Ishikawa (cell line): ENCODE data around the gene DPYD.

Experiments used
- CEBPB ChIP-seq: IDR thresholded peaks from 2 replicates; pipeline ENCODE4 v1.6.1; 2012
- CREB1 ChIP-seq: IDR thresholded peaks from 2 replicates; pipeline ENCODE4 v1.6.1; 2012; ENCODE audit warnings: low read depth
- EGR1 ChIP-seq: IDR thresholded peaks from 2 replicates; pipeline ENCODE4 v1.6.1; 2012
- EP300 ChIP-seq: IDR thresholded peaks from 2 replicates; pipeline ENCODE4 v1.6.1; 2012; ENCODE audit warnings: borderline replicate concordance
- FOXM1 ChIP-seq: IDR thresholded peaks from 2 replicates; pipeline ENCODE4 v1.6.1; 2012; ENCODE audit warnings: low read depth, borderline replicate concordance
- NFIC ChIP-seq: IDR thresholded peaks from 2 replicates; pipeline ENCODE4 v1.6.1; 2012
- RAD21 ChIP-seq: IDR thresholded peaks from 2 replicates; pipeline ENCODE4 v1.6.1; 2012; ENCODE audit warnings: low read depth
- TAF1 ChIP-seq: IDR thresholded peaks from 2 replicates; pipeline ENCODE4 v1.6.1; 2012; ENCODE audit warnings: low read depth, mild to moderate bottlenecking
- TCF12 ChIP-seq: IDR thresholded peaks from 2 replicates; pipeline ENCODE4 v1.6.1; 2012; ENCODE audit warnings: low read depth
- TEAD4 ChIP-seq: IDR thresholded peaks from 2 replicates; pipeline ENCODE4 v1.6.1; 2012
- YY1 ChIP-seq: IDR thresholded peaks from 2 replicates; pipeline ENCODE4 v1.6.1; 2012; ENCODE audit warnings: low read depth
- ZBTB7A ChIP-seq: IDR thresholded peaks from 2 replicates; pipeline ENCODE4 v1.6.1; 2012; ENCODE audit warnings: low read depth
- TF ChIP-seq, protein P1 (sequence below): IDR thresholded peaks from 2 replicates; pipeline ENCODE4 v1.6.1; 2012
- TF ChIP-seq, protein P2 (sequence below): IDR thresholded peaks from 2 replicates; pipeline ENCODE4 v1.6.1; 2012; ENCODE audit warnings: low read depth, mild to moderate bottlenecking
- TF ChIP-seq, protein P3 (sequence below): IDR thresholded peaks from 2 replicates; pipeline ENCODE4 v1.6.1; 2012

Gene DPYD

DNA sequence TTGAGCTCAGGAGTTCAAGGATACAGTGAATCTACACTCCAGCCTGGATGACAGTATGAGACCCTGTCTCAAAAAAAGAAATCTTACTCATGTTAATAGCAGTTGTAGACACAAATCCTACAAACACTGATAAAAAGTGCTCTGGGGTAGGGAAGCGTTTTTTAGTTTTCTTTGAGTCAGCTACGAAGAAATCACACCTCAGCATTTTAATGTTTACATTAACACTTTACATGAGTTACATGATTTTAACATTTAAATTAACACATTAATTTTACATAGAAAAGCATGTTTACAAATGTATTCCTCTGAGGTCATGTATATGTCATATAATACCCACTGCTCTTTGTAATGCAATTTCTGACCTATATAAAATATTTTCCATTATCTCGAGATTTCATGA lies 419.2 kb downstream of the DPYD start:
- TF ChIP-seq EGR1 (no peak), RAD21 (no peak), ZBTB7A (no peak), TCF12 (no peak), TAF1 (no peak), FOXM1 (no peak), NFIC (no peak), CEBPB (no peak), EP300 (no peak), CREB1 (no peak), TEAD4 (no peak), YY1 (no peak)
- TF ChIP-seq, protein P1, sequence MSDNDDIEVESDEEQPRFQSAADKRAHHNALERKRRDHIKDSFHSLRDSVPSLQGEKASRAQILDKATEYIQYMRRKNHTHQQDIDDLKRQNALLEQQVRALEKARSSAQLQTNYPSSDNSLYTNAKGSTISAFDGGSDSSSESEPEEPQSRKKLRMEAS: no peak
- TF ChIP-seq, protein P2, sequence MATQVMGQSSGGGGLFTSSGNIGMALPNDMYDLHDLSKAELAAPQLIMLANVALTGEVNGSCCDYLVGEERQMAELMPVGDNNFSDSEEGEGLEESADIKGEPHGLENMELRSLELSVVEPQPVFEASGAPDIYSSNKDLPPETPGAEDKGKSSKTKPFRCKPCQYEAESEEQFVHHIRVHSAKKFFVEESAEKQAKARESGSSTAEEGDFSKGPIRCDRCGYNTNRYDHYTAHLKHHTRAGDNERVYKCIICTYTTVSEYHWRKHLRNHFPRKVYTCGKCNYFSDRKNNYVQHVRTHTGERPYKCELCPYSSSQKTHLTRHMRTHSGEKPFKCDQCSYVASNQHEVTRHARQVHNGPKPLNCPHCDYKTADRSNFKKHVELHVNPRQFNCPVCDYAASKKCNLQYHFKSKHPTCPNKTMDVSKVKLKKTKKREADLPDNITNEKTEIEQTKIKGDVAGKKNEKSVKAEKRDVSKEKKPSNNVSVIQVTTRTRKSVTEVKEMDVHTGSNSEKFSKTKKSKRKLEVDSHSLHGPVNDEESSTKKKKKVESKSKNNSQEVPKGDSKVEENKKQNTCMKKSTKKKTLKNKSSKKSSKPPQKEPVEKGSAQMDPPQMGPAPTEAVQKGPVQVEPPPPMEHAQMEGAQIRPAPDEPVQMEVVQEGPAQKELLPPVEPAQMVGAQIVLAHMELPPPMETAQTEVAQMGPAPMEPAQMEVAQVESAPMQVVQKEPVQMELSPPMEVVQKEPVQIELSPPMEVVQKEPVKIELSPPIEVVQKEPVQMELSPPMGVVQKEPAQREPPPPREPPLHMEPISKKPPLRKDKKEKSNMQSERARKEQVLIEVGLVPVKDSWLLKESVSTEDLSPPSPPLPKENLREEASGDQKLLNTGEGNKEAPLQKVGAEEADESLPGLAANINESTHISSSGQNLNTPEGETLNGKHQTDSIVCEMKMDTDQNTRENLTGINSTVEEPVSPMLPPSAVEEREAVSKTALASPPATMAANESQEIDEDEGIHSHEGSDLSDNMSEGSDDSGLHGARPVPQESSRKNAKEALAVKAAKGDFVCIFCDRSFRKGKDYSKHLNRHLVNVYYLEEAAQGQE: no peak
- TF ChIP-seq, protein P3, sequence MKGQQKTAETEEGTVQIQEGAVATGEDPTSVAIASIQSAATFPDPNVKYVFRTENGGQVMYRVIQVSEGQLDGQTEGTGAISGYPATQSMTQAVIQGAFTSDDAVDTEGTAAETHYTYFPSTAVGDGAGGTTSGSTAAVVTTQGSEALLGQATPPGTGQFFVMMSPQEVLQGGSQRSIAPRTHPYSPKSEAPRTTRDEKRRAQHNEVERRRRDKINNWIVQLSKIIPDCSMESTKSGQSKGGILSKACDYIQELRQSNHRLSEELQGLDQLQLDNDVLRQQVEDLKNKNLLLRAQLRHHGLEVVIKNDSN: no peak

DNA sequence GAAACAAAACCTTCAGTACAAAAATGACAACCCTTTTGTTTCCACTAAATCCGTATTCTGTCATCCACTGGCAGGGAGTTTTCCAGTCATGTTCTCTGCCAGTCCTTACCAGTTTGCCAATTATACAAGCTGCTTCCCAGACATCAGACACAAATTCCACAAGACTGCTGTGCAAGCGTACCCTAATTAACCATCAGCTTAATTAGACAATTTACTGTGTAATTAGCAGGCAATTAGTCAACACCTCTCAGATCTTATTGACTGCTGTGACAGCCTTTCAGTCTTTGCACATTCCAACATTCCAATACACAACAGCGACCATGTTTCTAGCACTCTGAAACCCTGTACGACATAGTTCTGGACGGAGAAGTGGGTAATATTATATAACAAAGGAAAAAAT lies 420.1 kb downstream of the DPYD start:
- TF ChIP-seq FOXM1 (no peak), NFIC (no peak), TEAD4 (no peak), TCF12 (no peak), EP300 (no peak), EGR1 (no peak), TAF1 (no peak), CREB1 (no peak), ZBTB7A (no peak), RAD21 (no peak), CEBPB (no peak), YY1 (no peak)
- TF ChIP-seq, protein P3: no peak
- TF ChIP-seq, protein P2: no peak
- TF ChIP-seq, protein P1: no peak

DNA sequence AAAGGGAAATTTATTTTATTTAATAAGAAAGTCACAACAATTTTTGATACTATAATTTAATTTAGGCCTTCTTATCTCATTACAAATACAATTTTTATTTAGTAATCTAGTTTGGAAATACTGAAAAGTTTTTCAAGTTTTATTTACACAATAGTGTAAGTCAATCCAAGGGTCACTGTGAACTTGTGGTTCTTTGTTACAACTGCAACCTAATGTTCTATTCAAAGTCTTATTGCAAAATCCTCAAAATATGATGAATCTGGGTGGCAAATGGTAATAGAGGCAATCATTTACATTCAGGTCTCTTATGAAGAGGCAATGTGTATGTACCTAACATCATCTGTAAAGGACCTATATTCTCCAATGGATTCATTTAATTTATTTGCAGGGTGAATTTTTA lies 421.2 kb downstream of the DPYD start:
- TF ChIP-seq RAD21: no peak

DNA sequence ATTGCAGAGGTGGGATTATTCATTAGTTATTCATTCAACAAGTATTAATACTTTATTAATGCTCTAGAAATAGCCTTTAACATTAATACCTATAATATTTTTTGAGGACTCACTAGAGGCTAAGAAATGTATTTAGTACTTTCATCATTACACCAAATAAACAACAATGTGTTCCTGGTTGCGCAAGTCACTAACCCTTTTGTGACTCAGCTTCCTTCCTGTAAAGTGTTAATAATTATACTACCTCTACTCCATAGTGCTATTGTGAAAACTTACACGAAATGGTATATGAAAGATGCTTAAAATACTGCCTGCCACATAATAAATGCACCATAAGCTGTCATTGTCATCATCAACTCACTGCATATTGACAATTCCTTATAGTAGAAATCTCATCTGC lies 431.0 kb downstream of the DPYD start:
- TF ChIP-seq, protein P2: no peak
- TF ChIP-seq FOXM1 (no peak), RAD21 (no peak), ZBTB7A (no peak), CEBPB (no peak), CREB1 (no peak), TCF12 (no peak), YY1 (no peak), TEAD4 (no peak), EGR1 (no peak), EP300 (no peak), TAF1 (no peak)
- TF ChIP-seq, protein P1: no peak
- TF ChIP-seq, protein P3: no peak
